AG08395 (cell line): ENCODE results near the gene MACIR.
"Not testable (repeated sequence)": the region's sequence is repeated elsewhere in the genome, so short reads cannot be mapped to it uniquely, and the experiment has no call there.

ENCODE experiments used
- DNase-seq: peaks from one replicate; pipeline ENCODE4 v3.0.0; 2012; ENCODE audit warnings: mixed read lengths, low spot score

Gene MACIR

GRCh38 chr5:103258368-103258956 is at the start of gene MACIR:
Gene MACIR, plus strand, starts transcription at chr5:103258763. Its CDS starts 17,157 bp downstream, at chr5:103275920.
- DNase-seq, result peak; percentile 97

- no peak for DNase-seq
These were observed 49.5 kb upstream of the MACIR start for GRCh38 chr5:103209065-103209464.

- DNase-seq, result no peak
These were observed 47.6 kb upstream of the MACIR start for GRCh38 chr5:103210952-103211351.

GRCh38 chr5:103211576-103212561 is 46.7 kb upstream of the MACIR start:
- no peak for DNase-seq

GRCh38 chr5:103216137-103216536 is 42.4 kb upstream of the MACIR start:
- DNase-seq, result no peak

GRCh38 chr5:103216697-103217096 is 41.9 kb upstream of the MACIR start:
- no peak for DNase-seq

GRCh38 chr5:103217101-103217500 is 41.5 kb upstream of the MACIR start:
- no peak for DNase-seq

- DNase-seq, result no peak
These were observed 40.4 kb upstream of the MACIR start for GRCh38 chr5:103218164-103218563.

GRCh38 chr5:103219074-103219473 is 39.5 kb upstream of the MACIR start:
- not testable (repeated sequence) for DNase-seq

GRCh38 chr5:103223031-103223955 is 35.3 kb upstream of the MACIR start:
- DNase-seq, result no peak

- peak; percentile 67 for DNase-seq
These were observed 34.3 kb upstream of the MACIR start for GRCh38 chr5:103224118-103224893.

GRCh38 chr5:103224894-103225246 is 33.7 kb upstream of the MACIR start:
- DNase-seq, result no peak

GRCh38 chr5:103228061-103228460 is 30.5 kb upstream of the MACIR start:
- DNase-seq, result no peak

- DNase-seq, result no peak
These were observed 30.0 kb upstream of the MACIR start for GRCh38 chr5:103228588-103228987.

GRCh38 chr5:103232393-103232999 is 26.1 kb upstream of the MACIR start:
- peak; percentile 53 for DNase-seq

- no peak for DNase-seq
These were observed 24.2 kb upstream of the MACIR start for GRCh38 chr5:103234239-103234975.

- DNase-seq, result no peak
These were observed 22.7 kb upstream of the MACIR start for GRCh38 chr5:103235891-103236290.

GRCh38 chr5:103237778-103238177 is 20.8 kb upstream of the MACIR start:
- DNase-seq, result no peak

- no peak for DNase-seq
These were observed 14.9 kb upstream of the MACIR start for GRCh38 chr5:103243665-103244064.

GRCh38 chr5:103244398-103244797 is 14.2 kb upstream of the MACIR start:
- DNase-seq, result no peak
